Measurements from ENCODE around the gene CACNA1I. TPM values are rescaled to one million over a fixed set of nuclear protein-coding genes. Genes with fewer than 3 reads are reported as not detected.

CACNA1I gene
- total RNA-seq, 4 donors from 2014 or later = under 0.01 to 0.15 TPM; not detected in 2

DNA sequence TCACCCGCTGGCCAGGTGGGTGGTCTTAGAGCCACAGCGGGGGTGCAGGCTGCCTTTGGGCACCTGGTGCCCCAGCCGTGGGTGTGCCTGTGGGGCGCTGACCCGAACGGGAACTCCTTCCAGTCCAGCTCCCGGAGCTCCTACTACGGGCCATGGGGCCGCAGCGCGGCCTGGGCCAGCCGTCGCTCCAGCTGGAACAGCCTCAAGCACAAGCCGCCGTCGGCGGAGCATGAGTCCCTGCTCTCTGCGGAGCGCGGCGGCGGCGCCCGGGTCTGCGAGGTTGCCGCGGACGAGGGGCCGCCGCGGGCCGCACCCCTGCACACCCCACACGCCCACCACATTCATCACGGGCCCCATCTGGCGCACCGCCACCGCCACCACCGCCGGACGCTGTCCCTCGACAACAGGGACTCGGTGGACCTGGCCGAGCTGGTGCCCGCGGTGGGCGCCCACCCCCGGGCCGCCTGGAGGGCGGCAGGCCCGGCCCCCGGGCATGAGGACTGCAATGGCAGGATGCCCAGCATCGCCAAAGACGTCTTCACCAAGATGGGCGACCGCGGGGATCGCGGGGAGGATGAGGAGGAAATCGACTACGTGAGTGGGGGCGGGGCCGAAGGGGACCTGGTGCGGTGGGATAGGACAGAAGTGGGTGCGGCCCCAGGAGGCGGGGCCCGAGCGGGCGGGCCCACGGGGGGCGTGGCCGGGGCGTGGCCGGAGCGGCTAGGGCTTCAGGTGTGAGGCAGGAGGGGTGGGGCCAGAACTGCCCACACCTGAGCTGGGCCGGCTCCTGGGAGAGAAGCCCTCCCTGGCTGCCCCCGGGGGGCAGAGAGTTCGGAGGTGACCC lies 91.5 kb downstream of the CACNA1I start:
- H3K4me1 ChIP-seq = peaks cover 0 to 7% of the 10 kb centered on the region in 2 donors
- peaks cover 0 to 37% of the 10 kb centered on the region in 2 donors for H3K27me3 ChIP-seq
- no peaks in the 10 kb centered on the region for H3K9me3 ChIP-seq
- H3K36me3 ChIP-seq = no peaks in the 10 kb centered on the region
- no peak overlapping the region for H3K27ac ChIP-seq
- H3K4me3 ChIP-seq = no peak overlapping the region
- peak in 1 of 2 donors; percentile 25 for DNase-seq
- intact Hi-C loops (cut with DNase I; ENCODE audit: low total_unique reads) = no loop called here
- TF ChIP-seq, protein P1, sequence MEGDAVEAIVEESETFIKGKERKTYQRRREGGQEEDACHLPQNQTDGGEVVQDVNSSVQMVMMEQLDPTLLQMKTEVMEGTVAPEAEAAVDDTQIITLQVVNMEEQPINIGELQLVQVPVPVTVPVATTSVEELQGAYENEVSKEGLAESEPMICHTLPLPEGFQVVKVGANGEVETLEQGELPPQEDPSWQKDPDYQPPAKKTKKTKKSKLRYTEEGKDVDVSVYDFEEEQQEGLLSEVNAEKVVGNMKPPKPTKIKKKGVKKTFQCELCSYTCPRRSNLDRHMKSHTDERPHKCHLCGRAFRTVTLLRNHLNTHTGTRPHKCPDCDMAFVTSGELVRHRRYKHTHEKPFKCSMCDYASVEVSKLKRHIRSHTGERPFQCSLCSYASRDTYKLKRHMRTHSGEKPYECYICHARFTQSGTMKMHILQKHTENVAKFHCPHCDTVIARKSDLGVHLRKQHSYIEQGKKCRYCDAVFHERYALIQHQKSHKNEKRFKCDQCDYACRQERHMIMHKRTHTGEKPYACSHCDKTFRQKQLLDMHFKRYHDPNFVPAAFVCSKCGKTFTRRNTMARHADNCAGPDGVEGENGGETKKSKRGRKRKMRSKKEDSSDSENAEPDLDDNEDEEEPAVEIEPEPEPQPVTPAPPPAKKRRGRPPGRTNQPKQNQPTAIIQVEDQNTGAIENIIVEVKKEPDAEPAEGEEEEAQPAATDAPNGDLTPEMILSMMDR (IDR thresholded peaks at IDR 0.05) = no peak
- TF ChIP-seq POLR2A (IDR thresholded peaks at IDR 0.05) = no peak

DNA sequence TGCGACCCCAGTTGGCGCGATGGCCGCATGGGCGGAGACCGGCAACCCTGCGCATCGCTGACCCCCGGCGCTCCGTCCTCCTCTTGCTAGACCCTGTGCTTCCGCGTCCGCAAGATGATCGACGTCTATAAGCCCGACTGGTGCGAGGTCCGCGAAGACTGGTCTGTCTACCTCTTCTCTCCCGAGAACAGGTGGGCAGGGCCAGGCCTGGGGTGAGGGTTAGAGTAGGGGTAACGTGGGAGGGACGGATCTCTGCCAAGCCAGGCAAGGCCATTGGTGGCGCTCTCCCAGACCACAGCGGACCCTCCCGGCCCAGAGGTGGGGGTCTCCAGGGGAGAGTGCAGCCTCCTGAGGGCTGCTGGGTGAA lies 92.1 kb downstream of the CACNA1I start:
- intact Hi-C loops (cut with DNase I; ENCODE audit: low total_unique reads) = no loop called here
- Histone ChIP-seq H3K9me3 (no peaks in the 10 kb centered on the region), H3K36me3 (no peaks in the 10 kb centered on the region), H3K27me3 (peaks cover 0 to 37% of the 10 kb centered on the region in 2 donors), H3K4me3 (no peak overlapping the region), H3K27ac (no peak overlapping the region), H3K4me1 (peaks cover 0 to 7% of the 10 kb centered on the region in 2 donors)
- DNase-seq = no peak
- TF ChIP-seq, protein P1 (IDR thresholded peaks at IDR 0.05) = no peak
- no peak for TF ChIP-seq POLR2A (IDR thresholded peaks at IDR 0.05)

DNA sequence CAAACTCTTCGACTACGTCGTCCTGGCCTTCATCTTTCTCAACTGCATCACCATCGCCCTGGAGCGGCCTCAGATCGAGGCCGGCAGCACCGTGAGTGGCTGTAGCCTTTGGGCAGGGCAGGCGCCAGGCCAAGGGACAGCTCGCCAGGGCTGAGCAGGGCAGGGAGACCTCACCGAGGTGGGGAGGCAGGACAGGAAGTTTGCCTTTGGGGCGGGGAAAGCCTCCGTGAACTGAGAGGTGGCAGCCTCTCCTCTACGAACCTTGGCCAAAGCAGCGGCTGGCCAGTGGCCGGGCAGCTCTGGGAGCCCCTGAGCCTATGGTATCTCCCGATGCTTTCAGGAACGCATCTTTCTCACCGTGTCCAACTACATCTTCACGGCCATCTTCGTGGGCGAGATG lies 93.2 kb downstream of the CACNA1I start:
- H3K27me3 ChIP-seq = peaks cover 0 to 37% of the 10 kb centered on the region in 2 donors

DNA sequence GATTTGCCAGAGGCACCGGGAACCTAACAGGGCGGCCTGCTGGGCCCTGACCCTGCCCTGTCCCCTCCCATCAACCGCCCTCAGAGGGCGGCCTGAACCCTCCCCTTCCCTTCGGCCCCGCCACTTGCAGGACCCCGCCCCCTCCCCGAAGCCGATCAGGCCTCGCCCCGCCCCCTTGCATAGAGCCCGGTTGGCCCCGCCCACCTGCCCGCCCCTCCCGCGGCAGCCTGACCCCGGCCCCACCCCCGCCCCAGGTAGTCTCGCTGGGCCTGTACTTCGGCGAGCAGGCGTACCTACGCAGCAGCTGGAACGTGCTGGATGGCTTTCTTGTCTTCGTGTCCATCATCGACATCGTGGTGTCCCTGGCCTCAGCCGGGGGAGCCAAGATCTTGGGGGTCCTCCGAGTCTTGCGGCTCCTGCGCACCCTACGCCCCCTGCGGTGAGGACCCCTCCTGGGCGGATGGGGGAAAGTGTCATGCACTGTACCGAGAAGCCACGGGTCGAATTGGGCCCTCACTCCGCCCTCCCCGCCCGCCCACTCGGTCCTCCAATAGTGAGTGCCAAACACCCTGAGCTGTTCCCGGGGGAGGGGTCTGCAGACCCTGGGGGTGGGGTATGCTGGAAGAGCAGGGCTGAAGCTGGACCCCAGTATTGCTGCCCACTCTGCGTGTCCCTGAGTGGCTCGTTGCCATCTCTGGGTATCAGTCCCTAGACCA lies 94.1 kb downstream of the CACNA1I start:
- intact Hi-C loops (cut with DNase I; ENCODE audit: low total_unique reads) = no loop called here
- no peak for DNase-seq
- H3K9me3 ChIP-seq = no peaks in the 10 kb centered on the region
- peaks cover 0 to 7% of the 10 kb centered on the region in 2 donors for H3K4me1 ChIP-seq
- H3K27me3 ChIP-seq = peaks cover 0 to 37% of the 10 kb centered on the region in 2 donors
- TF ChIP-seq, protein P1 (IDR thresholded peaks at IDR 0.05) = no peak
- TF ChIP-seq POLR2A (IDR thresholded peaks at IDR 0.05) = no peak
- H3K4me3 ChIP-seq = no peak overlapping the region
- no peaks in the 10 kb centered on the region for H3K36me3 ChIP-seq
- H3K27ac ChIP-seq = no peak overlapping the region

More for the DNA sequence above, 93.2 kb downstream of the CACNA1I start:
- H3K4me3 ChIP-seq = no peak overlapping the region
- H3K27ac ChIP-seq = no peak overlapping the region
- H3K9me3 ChIP-seq = no peaks in the 10 kb centered on the region
- H3K36me3 ChIP-seq = no peaks in the 10 kb centered on the region
- intact Hi-C loops (cut with DNase I; ENCODE audit: low total_unique reads) = no loop called here
- peaks cover 0 to 7% of the 10 kb centered on the region in 2 donors for H3K4me1 ChIP-seq
- DNase-seq = no peak
- TF ChIP-seq, protein P1 (IDR thresholded peaks at IDR 0.05) = no peak
- no peak for TF ChIP-seq POLR2A (IDR thresholded peaks at IDR 0.05)

DNA sequence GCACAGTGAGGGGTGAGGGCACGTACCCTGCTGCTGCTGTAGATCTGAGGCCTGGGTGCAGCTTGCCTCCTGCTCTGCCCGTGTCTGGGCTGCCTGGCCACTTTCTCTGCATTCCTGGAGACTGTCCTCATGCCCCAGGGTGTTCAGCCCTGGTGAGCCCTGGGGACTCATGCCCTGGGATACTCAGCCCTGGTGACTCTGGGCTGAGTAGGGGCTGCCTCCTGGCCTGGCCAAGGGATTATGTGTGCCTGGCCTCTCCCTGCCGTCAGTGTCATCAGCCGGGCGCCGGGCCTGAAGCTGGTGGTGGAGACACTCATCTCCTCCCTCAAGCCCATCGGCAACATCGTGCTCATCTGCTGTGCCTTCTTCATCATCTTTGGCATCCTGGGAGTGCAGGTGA lies 94.7 kb downstream of the CACNA1I start:
- intact Hi-C loops (cut with DNase I; ENCODE audit: low total_unique reads) = no loop called here
- no peak overlapping the region for H3K27ac ChIP-seq
- no peak overlapping the region for H3K4me3 ChIP-seq
- DNase-seq = no peak
- no peaks in the 10 kb centered on the region for H3K36me3 ChIP-seq
- no peak for TF ChIP-seq POLR2A (IDR thresholded peaks at IDR 0.05)
- TF ChIP-seq, protein P1 (IDR thresholded peaks at IDR 0.05) = no peak
- H3K4me1 ChIP-seq = peaks cover 0 to 7% of the 10 kb centered on the region in 2 donors
- no peaks in the 10 kb centered on the region for H3K9me3 ChIP-seq
- peaks cover 0 to 37% of the 10 kb centered on the region in 2 donors for H3K27me3 ChIP-seq
